ENCODE data around the gene LMBR1.

DNA sequence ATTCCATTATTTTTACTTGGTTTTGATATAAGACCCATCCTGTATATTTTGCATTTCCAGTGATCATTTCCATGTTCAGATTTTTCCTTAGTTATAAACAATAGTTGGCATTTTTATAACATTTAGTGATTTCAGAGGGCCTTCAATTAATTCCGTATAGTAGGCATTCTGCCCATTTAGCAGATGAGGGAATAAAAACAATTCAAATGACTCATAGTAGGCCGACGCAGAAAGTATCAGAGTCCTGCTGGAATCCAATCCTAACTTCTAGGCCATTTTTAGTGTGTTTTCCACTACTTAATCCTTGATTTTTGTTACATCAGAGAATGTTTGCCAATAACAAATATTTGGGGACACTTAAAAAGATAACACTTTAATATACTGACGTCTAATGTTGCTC is 237.0 kb downstream of the LMBR1 start:
- no peak for TF ChIP-seq SIN3A (IDR thresholded peaks at IDR 0.05; ENCODE audit: borderline replicate concordance, insufficient read depth, low read length)
- TF ChIP-seq REST (IDR thresholded peaks at IDR 0.05; ENCODE audit: insufficient read depth in 1 of 2, low read depth in 2 of 2, low read length in 2 of 2), result no peak
- TF ChIP-seq POLR2AphosphoS5 (IDR thresholded peaks at IDR 0.05; ENCODE audit: low read depth, low read length), result no peak
- TF ChIP-seq TAF1 (IDR thresholded peaks at IDR 0.05; ENCODE audit: borderline replicate concordance, insufficient read depth, low read length), result no peak
- TF ChIP-seq FOXP2 (optimal IDR thresholded peaks at IDR 0.05; ENCODE audit: borderline replicate concordance, extremely low read depth, extremely low read length, insufficient read depth), result no peak

Measured in PFSK-1 (cell line).